GM23338 (cell line): ENCODE results near the gene OSBPL6. TPM values are rescaled to one million over a fixed set of nuclear protein-coding genes. Genes with fewer than 3 reads are reported as not detected.

ENCODE experiments used
- ATAC-seq: fragments of 200-7000 bp; cut with Tn5 transposase; 3 replicates; pipeline ENCODE4 v1.9.1; 2020
- DNase-seq: peaks from one replicate; pipeline ENCODE4 v3.0.0-alpha.2; 2015; ENCODE audit warnings: low spot score
- H2AFZ ChIP-seq: fragments of 200-600 bp; sonication (generic); 2 replicates; pipeline ENCODE4 v1.8.0; 2016; ENCODE audit warnings: antibody characterized with exemption, mild to moderate bottlenecking, moderate library complexity
- H3F3A ChIP-seq: fragments of 200-600 bp; sonication (generic); replicated peaks from 2 replicates; pipeline ENCODE4 v1.8.0; 2017; ENCODE audit warnings: antibody characterized with exemption, mixed run types, low read depth
- H3K27ac ChIP-seq: fragments of 200-600 bp; sonication (generic); 2 replicates; pipeline ENCODE4 v1.6.1; 2016; ENCODE audit warnings: low read depth
- H3K27me3 ChIP-seq: fragments of 200-600 bp; sonication (generic); 2 replicates; pipeline ENCODE4 v1.8.0; 2016; ENCODE audit warnings: mild to moderate bottlenecking, mixed run types, moderate library complexity; ENCODE audit not compliant: insufficient read depth
- H3K36me3 ChIP-seq: fragments of 200-600 bp; sonication (generic); 2 replicates; pipeline ENCODE4 v1.8.0; 2016; ENCODE audit warnings: mild to moderate bottlenecking; ENCODE audit not compliant: insufficient read depth
- H3K4me1 ChIP-seq: fragments of 200-600 bp; sonication (generic); 2 replicates; pipeline ENCODE4 v1.8.0; 2016; ENCODE audit warnings: mild to moderate bottlenecking, moderate library complexity; ENCODE audit not compliant: insufficient read depth
- H3K4me2 ChIP-seq: fragments of 200-600 bp; sonication (generic); 2 replicates; pipeline ENCODE4 v1.7.1; 2017; ENCODE audit warnings: mixed run types
- H3K4me3 ChIP-seq: fragments of 200-600 bp; sonication (generic); 2 replicates; pipeline ENCODE4 v1.6.1; 2016; ENCODE audit warnings: mixed run types
- H3K79me2 ChIP-seq: fragments of 200-600 bp; sonication (generic); replicated peaks from 2 replicates; pipeline ENCODE4 v1.8.0; 2017; ENCODE audit warnings: mild to moderate bottlenecking; ENCODE audit not compliant: insufficient read depth
- H3K9me2 ChIP-seq: fragments of 200-600 bp; sonication (generic); 2 replicates; pipeline ENCODE4 v1.8.0; 2017; ENCODE audit not compliant: insufficient read depth
- H4K20me1 ChIP-seq: fragments of 200-600 bp; sonication (generic); replicated peaks from 2 replicates; pipeline ENCODE4 v1.8.0; 2017; ENCODE audit warnings: mild to moderate bottlenecking; ENCODE audit not compliant: insufficient read depth
- H3K27ac Mint-ChIP-seq: 2 replicates; pipeline ENCODE4 v1.8.0; 2020; ENCODE audit warnings: inconsistent platforms, mild to moderate bottlenecking, moderate library complexity, mixed read lengths
- H3K27me3 Mint-ChIP-seq: 3 replicates; pipeline ENCODE4 v1.8.0; 2022; ENCODE audit warnings: low read depth, mild to moderate bottlenecking, moderate library complexity, mixed read lengths, inconsistent platforms; ENCODE audit not compliant: insufficient read depth, poor library complexity
- H3K36me3 Mint-ChIP-seq: 3 replicates; pipeline ENCODE4 v1.8.0; 2021; ENCODE audit warnings: low read depth, mild to moderate bottlenecking, inconsistent platforms, moderate library complexity, mixed read lengths
- H3K4me1 Mint-ChIP-seq: 3 replicates; pipeline ENCODE4 v1.8.0; 2020; ENCODE audit warnings: mild to moderate bottlenecking, inconsistent platforms, mixed read lengths
- H3K4me3 Mint-ChIP-seq: 3 replicates; pipeline ENCODE4 v1.8.0; 2021; ENCODE audit warnings: moderate library complexity, mild to moderate bottlenecking, inconsistent platforms, mixed read lengths
- H3K9me3 Mint-ChIP-seq: 3 replicates; pipeline ENCODE4 v1.8.0; 2020; ENCODE audit warnings: moderate library complexity, mild to moderate bottlenecking, inconsistent platforms, mixed read lengths
- CREB1 ChIP-seq: fragments of 250-450 bp; sonication (Bioruptor Pico); IDR thresholded peaks from 2 replicates; pipeline ENCODE4 v1.5.0; 2020; ENCODE audit warnings: low read depth, mild to moderate bottlenecking, moderate library complexity
- EZH2 ChIP-seq: fragments of 200-600 bp; sonication (generic); IDR thresholded peaks from one replicate; pipeline ENCODE4 v1.8.0; 2017; ENCODE audit warnings: antibody characterized with exemption, mild to moderate bottlenecking, low read depth; ENCODE audit not compliant: unreplicated experiment
- EZH2phosphoT487 ChIP-seq: fragments of 200-600 bp; sonication (generic); IDR thresholded peaks from one replicate; pipeline ENCODE4 v1.8.1; 2018; ENCODE audit warnings: antibody characterized with exemption; ENCODE audit not compliant: unreplicated experiment
- JUNB ChIP-seq: IDR thresholded peaks from one replicate; pipeline ENCODE4 v1.6.1; 2016; ENCODE audit warnings: antibody characterized with exemption; ENCODE audit not compliant: unreplicated experiment
- ZNF114 ChIP-seq: fragments of 250-450 bp; sonication (Bioruptor Pico); IDR thresholded peaks from 2 replicates; pipeline ENCODE4 v1.5.0; 2020; ENCODE audit warnings: mild to moderate bottlenecking, moderate library complexity
- polyA plus RNA-seq: library from polyadenylated mRNA; unstranded; fragments of >200 nt; fragmentation: Nextera tagmentation; extraction: Ambion mirVana; gene quantifications from 2 replicates; pipeline ENCODE4 v1.2.1, GENCODE V29; 2016
- total RNA-seq: library from RNA; depleted of rRNA; stranded (reverse); fragments of >200 nt; shearing (Covaris generic); gene quantifications from 2 replicates; pipeline ENCODE4 v1.2.3, GENCODE V29; 2014
- TF ChIP-seq, protein P1 (sequence below): IDR thresholded peaks from one replicate; pipeline ENCODE4 v1.6.1; 2018; ENCODE audit warnings: antibody characterized with exemption; ENCODE audit not compliant: unreplicated experiment
- TF ChIP-seq, protein P2 (sequence below), 2 experiments: fragments of 200-600 bp in 1 of 2; sonication (generic) in 1 of 2; conservative IDR thresholded peaks; 2 replicates each; pipeline versions ENCODE4 v1.5.1 to v1.6.1; 2016 to 2017; ENCODE audit warnings: antibody characterized with exemption in 2 of 2, low read depth in 2 of 2, mild to moderate bottlenecking in 2 of 2, moderate library complexity in 1 of 2
- TF ChIP-seq, protein P3 (sequence below): fragments of 250-450 bp; sonication (Bioruptor Pico); IDR thresholded peaks from 2 replicates; pipeline ENCODE4 v1.5.0; 2020; ENCODE audit warnings: mild to moderate bottlenecking, moderate library complexity

Gene OSBPL6
- total and polyA plus RNA-seq, 2 experiments from 2014 or later = 6.0 to 8.5 TPM

DNA sequence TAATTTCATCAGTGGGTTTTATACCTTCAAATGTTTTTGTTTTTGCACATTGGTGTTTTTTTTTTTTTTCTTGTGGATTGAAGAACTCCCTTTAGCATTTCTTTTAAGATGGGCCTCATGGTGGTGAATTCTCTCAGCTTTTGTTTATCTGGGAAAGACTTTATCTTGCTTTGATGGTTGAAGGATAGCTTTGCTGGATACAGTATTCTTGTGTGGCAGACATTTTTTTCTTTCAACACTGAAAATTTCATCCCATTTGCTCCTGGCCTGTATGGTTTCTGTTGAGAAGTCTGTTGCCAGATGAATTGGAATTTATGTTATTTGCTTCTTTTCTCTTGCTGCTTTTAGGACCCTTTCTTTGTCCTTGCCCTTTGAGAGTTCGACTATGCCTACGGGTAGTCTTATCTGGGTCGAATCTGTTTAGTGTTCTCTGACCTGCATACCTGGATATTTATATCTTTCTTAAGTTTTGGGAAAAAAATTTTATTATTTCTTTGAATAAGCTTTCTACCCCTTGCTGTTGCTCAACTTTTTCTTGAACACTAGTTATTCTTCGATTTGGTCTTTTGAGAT is 231.0 kb downstream of the OSBPL6 start (continued):
- TF ChIP-seq, protein P1, sequence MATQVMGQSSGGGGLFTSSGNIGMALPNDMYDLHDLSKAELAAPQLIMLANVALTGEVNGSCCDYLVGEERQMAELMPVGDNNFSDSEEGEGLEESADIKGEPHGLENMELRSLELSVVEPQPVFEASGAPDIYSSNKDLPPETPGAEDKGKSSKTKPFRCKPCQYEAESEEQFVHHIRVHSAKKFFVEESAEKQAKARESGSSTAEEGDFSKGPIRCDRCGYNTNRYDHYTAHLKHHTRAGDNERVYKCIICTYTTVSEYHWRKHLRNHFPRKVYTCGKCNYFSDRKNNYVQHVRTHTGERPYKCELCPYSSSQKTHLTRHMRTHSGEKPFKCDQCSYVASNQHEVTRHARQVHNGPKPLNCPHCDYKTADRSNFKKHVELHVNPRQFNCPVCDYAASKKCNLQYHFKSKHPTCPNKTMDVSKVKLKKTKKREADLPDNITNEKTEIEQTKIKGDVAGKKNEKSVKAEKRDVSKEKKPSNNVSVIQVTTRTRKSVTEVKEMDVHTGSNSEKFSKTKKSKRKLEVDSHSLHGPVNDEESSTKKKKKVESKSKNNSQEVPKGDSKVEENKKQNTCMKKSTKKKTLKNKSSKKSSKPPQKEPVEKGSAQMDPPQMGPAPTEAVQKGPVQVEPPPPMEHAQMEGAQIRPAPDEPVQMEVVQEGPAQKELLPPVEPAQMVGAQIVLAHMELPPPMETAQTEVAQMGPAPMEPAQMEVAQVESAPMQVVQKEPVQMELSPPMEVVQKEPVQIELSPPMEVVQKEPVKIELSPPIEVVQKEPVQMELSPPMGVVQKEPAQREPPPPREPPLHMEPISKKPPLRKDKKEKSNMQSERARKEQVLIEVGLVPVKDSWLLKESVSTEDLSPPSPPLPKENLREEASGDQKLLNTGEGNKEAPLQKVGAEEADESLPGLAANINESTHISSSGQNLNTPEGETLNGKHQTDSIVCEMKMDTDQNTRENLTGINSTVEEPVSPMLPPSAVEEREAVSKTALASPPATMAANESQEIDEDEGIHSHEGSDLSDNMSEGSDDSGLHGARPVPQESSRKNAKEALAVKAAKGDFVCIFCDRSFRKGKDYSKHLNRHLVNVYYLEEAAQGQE = no peak
- no peak for TF ChIP-seq ZNF114 (CRISPR knock-in tag)
- no peak for TF ChIP-seq CREB1 (CRISPR knock-in tag)
- TF ChIP-seq, protein P2, sequence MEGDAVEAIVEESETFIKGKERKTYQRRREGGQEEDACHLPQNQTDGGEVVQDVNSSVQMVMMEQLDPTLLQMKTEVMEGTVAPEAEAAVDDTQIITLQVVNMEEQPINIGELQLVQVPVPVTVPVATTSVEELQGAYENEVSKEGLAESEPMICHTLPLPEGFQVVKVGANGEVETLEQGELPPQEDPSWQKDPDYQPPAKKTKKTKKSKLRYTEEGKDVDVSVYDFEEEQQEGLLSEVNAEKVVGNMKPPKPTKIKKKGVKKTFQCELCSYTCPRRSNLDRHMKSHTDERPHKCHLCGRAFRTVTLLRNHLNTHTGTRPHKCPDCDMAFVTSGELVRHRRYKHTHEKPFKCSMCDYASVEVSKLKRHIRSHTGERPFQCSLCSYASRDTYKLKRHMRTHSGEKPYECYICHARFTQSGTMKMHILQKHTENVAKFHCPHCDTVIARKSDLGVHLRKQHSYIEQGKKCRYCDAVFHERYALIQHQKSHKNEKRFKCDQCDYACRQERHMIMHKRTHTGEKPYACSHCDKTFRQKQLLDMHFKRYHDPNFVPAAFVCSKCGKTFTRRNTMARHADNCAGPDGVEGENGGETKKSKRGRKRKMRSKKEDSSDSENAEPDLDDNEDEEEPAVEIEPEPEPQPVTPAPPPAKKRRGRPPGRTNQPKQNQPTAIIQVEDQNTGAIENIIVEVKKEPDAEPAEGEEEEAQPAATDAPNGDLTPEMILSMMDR (conservative IDR thresholded peaks at IDR 0.05; ENCODE audit: low read depth in 2 of 2) = no peak

DNA sequence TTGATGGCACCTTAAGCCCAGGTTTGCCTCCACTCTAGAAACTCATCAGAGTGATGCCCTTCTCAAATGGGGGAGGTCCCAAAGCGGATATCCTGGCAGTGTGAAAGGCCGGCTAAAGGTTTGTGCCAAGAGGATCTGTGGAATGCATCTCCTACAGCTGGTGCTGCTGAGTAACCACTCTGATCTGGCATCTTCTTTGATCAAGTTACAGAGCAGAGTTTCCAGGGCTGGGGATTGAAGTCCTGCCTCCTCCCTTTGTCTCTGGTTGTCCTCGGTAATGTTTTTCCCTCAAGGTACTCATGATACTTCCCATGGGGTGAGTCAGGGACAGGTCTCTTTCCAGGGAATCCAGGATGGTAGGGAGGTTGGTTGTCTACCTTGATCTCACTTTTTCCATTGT is 232.1 kb downstream of the OSBPL6 start:
- no peak overlapping the region for H3K4me2 ChIP-seq
- no peaks in the 10 kb centered on the region for H3K27me3 ChIP-seq
- H3K36me3 ChIP-seq = peaks cover 4% of the 10 kb centered on the region; the same call in 1 of the 2 replicates
- Mint-ChIP-seq H3K4me1 (no peaks in the 10 kb centered on the region), H3K27ac (no peak overlapping the region), H3K4me3 (no peak overlapping the region), H3K36me3 (peaks cover 40% of the 10 kb centered on the region), H3K9me3 (peaks cover 7% of the 10 kb centered on the region; the same call in 1 of the 3 replicates), H3K27me3 (no peaks in the 10 kb centered on the region)
- no peaks in the 10 kb centered on the region for H3F3A ChIP-seq
- no peak overlapping the region for H3K27ac ChIP-seq
- no peaks in the 10 kb centered on the region; the same call in 1 of the 2 replicates for H4K20me1 ChIP-seq
- no peaks in the 10 kb centered on the region for H3K4me1 ChIP-seq
- no peak overlapping the region for H3K4me3 ChIP-seq
- no peak for ATAC-seq
- H2AFZ ChIP-seq = no peak overlapping the region
- H3K79me2 ChIP-seq = no peaks in the 10 kb centered on the region; the same call in none of the 2 replicates
- no peak for DNase-seq
- no peaks in the 10 kb centered on the region for H3K9me2 ChIP-seq
- TF ChIP-seq, protein P1 = no peak
- TF ChIP-seq JUNB (no peak), EZH2 (no peak), EZH2phosphoT487 (no peak)
- TF ChIP-seq, protein P3, sequence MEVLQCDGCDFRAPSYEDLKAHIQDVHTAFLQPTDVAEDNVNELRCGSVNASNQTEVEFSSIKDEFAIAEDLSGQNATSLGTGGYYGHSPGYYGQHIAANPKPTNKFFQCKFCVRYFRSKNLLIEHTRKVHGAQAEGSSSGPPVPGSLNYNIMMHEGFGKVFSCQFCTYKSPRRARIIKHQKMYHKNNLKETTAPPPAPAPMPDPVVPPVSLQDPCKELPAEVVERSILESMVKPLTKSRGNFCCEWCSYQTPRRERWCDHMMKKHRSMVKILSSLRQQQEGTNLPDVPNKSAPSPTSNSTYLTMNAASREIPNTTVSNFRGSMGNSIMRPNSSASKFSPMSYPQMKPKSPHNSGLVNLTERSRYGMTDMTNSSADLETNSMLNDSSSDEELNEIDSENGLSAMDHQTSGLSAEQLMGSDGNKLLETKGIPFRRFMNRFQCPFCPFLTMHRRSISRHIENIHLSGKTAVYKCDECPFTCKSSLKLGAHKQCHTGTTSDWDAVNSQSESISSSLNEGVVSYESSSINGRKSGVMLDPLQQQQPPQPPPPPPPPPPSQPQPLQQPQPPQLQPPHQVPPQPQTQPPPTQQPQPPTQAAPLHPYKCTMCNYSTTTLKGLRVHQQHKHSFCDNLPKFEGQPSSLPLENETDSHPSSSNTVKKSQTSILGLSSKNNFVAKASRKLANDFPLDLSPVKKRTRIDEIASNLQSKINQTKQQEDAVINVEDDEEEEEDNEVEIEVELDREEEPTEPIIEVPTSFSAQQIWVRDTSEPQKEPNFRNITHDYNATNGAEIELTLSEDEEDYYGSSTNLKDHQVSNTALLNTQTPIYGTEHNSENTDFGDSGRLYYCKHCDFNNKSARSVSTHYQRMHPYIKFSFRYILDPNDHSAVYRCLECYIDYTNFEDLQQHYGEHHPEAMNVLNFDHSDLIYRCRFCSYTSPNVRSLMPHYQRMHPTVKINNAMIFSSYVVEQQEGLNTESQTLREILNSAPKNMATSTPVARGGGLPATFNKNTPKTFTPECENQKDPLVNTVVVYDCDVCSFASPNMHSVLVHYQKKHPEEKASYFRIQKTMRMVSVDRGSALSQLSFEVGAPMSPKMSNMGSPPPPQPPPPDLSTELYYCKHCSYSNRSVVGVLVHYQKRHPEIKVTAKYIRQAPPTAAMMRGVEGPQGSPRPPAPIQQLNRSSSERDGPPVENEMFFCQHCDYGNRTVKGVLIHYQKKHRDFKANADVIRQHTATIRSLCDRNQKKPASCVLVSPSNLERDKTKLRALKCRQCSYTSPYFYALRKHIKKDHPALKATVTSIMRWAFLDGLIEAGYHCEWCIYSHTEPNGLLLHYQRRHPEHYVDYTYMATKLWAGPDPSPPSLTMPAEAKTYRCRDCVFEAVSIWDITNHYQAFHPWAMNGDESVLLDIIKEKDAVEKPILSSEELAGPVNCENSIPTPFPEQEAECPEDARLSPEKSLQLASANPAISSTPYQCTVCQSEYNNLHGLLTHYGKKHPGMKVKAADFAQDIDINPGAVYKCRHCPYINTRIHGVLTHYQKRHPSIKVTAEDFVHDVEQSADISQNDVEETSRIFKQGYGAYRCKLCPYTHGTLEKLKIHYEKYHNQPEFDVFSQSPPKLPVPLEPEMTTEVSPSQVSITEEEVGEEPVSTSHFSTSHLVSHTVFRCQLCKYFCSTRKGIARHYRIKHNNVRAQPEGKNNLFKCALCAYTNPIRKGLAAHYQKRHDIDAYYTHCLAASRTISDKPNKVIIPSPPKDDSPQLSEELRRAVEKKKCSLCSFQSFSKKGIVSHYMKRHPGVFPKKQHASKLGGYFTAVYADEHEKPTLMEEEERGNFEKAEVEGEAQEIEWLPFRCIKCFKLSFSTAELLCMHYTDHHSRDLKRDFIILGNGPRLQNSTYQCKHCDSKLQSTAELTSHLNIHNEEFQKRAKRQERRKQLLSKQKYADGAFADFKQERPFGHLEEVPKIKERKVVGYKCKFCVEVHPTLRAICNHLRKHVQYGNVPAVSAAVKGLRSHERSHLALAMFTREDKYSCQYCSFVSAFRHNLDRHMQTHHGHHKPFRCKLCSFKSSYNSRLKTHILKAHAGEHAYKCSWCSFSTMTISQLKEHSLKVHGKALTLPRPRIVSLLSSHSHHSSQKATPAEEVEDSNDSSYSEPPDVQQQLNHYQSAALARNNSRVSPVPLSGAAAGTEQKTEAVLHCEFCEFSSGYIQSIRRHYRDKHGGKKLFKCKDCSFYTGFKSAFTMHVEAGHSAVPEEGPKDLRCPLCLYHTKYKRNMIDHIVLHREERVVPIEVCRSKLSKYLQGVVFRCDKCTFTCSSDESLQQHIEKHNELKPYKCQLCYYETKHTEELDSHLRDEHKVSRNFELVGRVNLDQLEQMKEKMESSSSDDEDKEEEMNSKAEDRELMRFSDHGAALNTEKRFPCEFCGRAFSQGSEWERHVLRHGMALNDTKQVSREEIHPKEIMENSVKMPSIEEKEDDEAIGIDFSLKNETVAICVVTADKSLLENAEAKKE (CRISPR knock-in tag) = no peak
